ENCODE measurements around the gene FBXL7. TPM values are rescaled to one million over a fixed set of nuclear protein-coding genes. Genes with fewer than 3 reads are reported as not detected.

FBXL7 gene
- total RNA-seq, 1 donor from 2014 or later = 30.4 TPM

DNA sequence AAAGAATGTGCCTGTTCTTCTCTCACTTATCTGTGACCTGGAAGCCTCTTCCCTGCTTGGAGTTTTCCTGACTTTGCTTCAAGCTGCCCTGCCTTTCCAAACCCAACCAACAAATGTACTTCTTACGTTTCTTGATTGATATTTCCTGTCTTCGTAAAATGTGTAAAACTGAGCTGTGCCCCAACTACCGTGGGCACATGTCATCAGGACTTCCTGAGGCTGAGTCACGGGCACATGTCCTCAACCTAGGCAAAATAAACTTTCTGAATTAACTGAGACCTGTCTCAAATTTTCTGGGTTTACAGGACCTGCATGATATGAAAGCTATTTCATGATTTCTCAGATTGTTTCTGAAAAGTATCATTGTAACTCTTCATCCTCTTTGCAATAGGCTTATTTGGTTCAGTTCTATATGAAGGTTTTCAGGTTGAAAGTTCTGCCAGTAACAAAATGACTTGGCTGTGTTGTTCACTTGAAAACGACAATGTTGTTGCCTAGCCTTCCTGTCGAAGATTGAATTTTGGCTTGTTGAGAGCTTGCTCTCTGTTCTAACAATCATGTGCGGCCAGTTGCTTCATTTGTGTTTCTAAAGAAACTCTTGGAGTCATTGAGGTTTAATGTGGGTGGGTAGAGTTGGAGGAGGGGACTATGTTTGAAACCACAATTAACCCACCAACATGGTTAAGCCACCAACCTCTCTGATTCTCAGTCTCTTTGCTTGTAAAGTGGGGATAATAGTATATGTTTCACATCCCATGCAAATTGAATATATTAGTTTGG lies 145.6 kb downstream of the FBXL7 start:
- peak overlapping the region; percentile 8 to 29 for H3K27ac ChIP-seq
- intact Hi-C loops (cut with DNase I) = no loop called here
- H3K9me3 ChIP-seq = no peaks in the 10 kb centered on the region
- TF ChIP-seq CTCF (IDR thresholded peaks at IDR 0.05) = no peak
- no peaks in the 10 kb centered on the region for H3K36me3 ChIP-seq
- H3K4me3 ChIP-seq = no peak overlapping the region
- H3K27me3 ChIP-seq = no peaks in the 10 kb centered on the region
- H3K4me1 ChIP-seq = peaks cover 0 to 19% of the 10 kb centered on the region in 2 donors
- DNase-seq (ENCODE audit: low spot score in 2 of 2) = no peak

DNA sequence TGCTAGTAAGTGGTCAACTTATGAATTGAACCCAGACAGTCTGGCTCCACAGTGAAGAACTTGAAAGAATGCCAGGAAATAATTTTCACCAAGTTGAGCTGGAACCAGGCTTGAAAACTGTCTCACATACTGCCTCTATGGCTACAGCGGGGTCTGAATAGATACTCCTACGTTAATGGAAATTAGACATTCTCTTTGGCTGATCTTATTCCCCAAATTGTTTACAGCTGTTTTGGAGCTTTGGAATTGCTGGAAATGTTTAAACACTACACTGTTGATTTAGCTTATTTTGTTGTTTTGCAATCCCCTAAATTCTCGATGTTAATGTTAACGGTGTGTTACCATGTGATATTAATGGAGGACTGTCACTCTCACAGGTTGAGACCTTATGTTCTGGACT lies 146.4 kb downstream of the FBXL7 start:
- no peak for TF ChIP-seq CTCF (IDR thresholded peaks at IDR 0.05)
- Histone ChIP-seq H3K36me3 (no peaks in the 10 kb centered on the region), H3K27me3 (no peaks in the 10 kb centered on the region), H3K9me3 (peaks cover 0 to 4% of the 10 kb centered on the region in 2 donors), H3K4me3 (no peak overlapping the region), H3K4me1 (peaks cover 0 to 19% of the 10 kb centered on the region in 2 donors), H3K27ac (no peak overlapping the region)
- intact Hi-C loops (cut with DNase I) = no loop called here
- DNase-seq (ENCODE audit: low spot score in 2 of 2) = no peak

- intact Hi-C loops (cut with DNase I) = no loop called here
- Histone ChIP-seq H3K36me3 (no peaks in the 10 kb centered on the region), H3K4me3 (no peak overlapping the region), H3K27ac (no peak overlapping the region), H3K27me3 (no peaks in the 10 kb centered on the region), H3K4me1 (peaks cover 0 to 19% of the 10 kb centered on the region in 2 donors), H3K9me3 (peaks cover 0 to 5% of the 10 kb centered on the region in 2 donors)
- no peak for DNase-seq (ENCODE audit: low spot score in 2 of 2)
- no peak for TF ChIP-seq CTCF (IDR thresholded peaks at IDR 0.05)
Observed at GRCh38 chr5:15647251-15647650, 147.3 kb downstream of the FBXL7 start.

GRCh38 chr5:15650266-15650665 lies 150.3 kb downstream of the FBXL7 start:
- intact Hi-C loops (cut with DNase I) = no loop called here
- Histone ChIP-seq H3K4me1 (peaks cover 0 to 2% of the 10 kb centered on the region in 2 donors), H3K4me3 (no peak overlapping the region), H3K27ac (no peak overlapping the region), H3K36me3 (no peaks in the 10 kb centered on the region), H3K27me3 (no peaks in the 10 kb centered on the region), H3K9me3 (peaks cover 0 to 5% of the 10 kb centered on the region in 2 donors)
- DNase-seq (ENCODE audit: low spot score in 2 of 2) = no peak
- no peak for TF ChIP-seq CTCF (IDR thresholded peaks at IDR 0.05)

- intact Hi-C loops (cut with DNase I) = no loop called here
- H3K36me3 ChIP-seq = no peaks in the 10 kb centered on the region
Observed at GRCh38 chr5:15654779-15655178, 154.8 kb downstream of the FBXL7 start.

More at GRCh38 chr5:15654779-15655178, 154.8 kb downstream of the FBXL7 start:
- no peak for TF ChIP-seq CTCF (IDR thresholded peaks at IDR 0.05)
- Histone ChIP-seq H3K27me3 (no peaks in the 10 kb centered on the region), H3K4me1 (no peaks in the 10 kb centered on the region), H3K4me3 (no peak overlapping the region), H3K9me3 (peaks cover 0 to 5% of the 10 kb centered on the region in 2 donors), H3K27ac (no peak overlapping the region)
- no peak for DNase-seq (ENCODE audit: low spot score in 2 of 2)

Data from ascending aorta (tissue), 2 donors.